Neural progenitor cell (in vitro differentiated cells): ENCODE measurements around the gene ANTXR1. TPM values are rescaled to one million over a fixed set of nuclear protein-coding genes. Genes with fewer than 3 reads are reported as not detected.

Experiments
- DNase-seq: peaks from one replicate; pipeline ENCODE4 v3.0.0-alpha.2; 2016; ENCODE audit warnings: low spot score
- H2AFZ ChIP-seq: fragments of 200-600 bp; sonication (generic); replicated peaks from 2 replicates; pipeline ENCODE4 v1.6.1; 2016; ENCODE audit warnings: antibody characterized with exemption
- H3F3A ChIP-seq: fragments of 200-600 bp; sonication (generic); 2 replicates; pipeline ENCODE4 v1.6.1; 2016; ENCODE audit warnings: antibody characterized with exemption, low read depth
- H3K27ac ChIP-seq: fragments of 200-600 bp; sonication (generic); 2 replicates; pipeline ENCODE4 v1.5.1; 2016; ENCODE audit warnings: mild to moderate bottlenecking
- H3K27me3 ChIP-seq: fragments of 200-600 bp; sonication (generic); 2 replicates; pipeline ENCODE4 v1.6.1; 2016; ENCODE audit warnings: mild to moderate bottlenecking, moderate library complexity
- H3K36me3 ChIP-seq: fragments of 200-600 bp; sonication (generic); 2 replicates; pipeline ENCODE4 v1.5.1; 2016
- H3K4me1 ChIP-seq: fragments of 200-600 bp; sonication (generic); 2 replicates; pipeline ENCODE4 v1.6.1; 2016; ENCODE audit warnings: mixed run types
- H3K4me2 ChIP-seq: fragments of 200-600 bp; sonication (generic); 2 replicates; pipeline ENCODE4 v1.6.1; 2016
- H3K4me3 ChIP-seq: fragments of 200-600 bp; sonication (generic); 2 replicates; pipeline ENCODE4 v1.5.1; 2016
- H3K79me2 ChIP-seq: fragments of 200-600 bp; sonication (generic); 2 replicates; pipeline ENCODE4 v1.6.1; 2016; ENCODE audit warnings: low read depth
- H3K9ac ChIP-seq: fragments of 200-600 bp; sonication (generic); 2 replicates; pipeline ENCODE4 v1.6.1; 2016
- H3K9me3 ChIP-seq: fragments of 200-600 bp; sonication (generic); 2 replicates; pipeline ENCODE4 v1.5.1; 2016; ENCODE audit warnings: low read depth
- H4K20me1 ChIP-seq: fragments of 200-600 bp; sonication (generic); 2 replicates; pipeline ENCODE4 v1.6.1; 2016; ENCODE audit warnings: low read depth
- H3K27ac Mint-ChIP-seq: 3 replicates; pipeline ENCODE4 v1.8.0; 2021; ENCODE audit warnings: mixed read lengths
- H3K27me3 Mint-ChIP-seq: 2 replicates; pipeline ENCODE4 v1.8.0; 2022; ENCODE audit warnings: low read depth, mild to moderate bottlenecking, inconsistent platforms, moderate library complexity, mixed read lengths; ENCODE audit not compliant: insufficient read depth
- H3K36me3 Mint-ChIP-seq: 3 replicates; pipeline ENCODE4 v1.8.0; 2021; ENCODE audit warnings: mixed read lengths
- H3K4me1 Mint-ChIP-seq: 3 replicates; pipeline ENCODE4 v1.8.0; 2021; ENCODE audit warnings: mixed read lengths
- H3K4me3 Mint-ChIP-seq: 3 replicates; pipeline ENCODE4 v1.8.0; 2021; ENCODE audit warnings: mild to moderate bottlenecking, moderate library complexity, mixed read lengths
- H3K9me3 Mint-ChIP-seq: 3 replicates; pipeline ENCODE4 v1.8.0; 2020; ENCODE audit warnings: mixed read lengths
- EZH2 ChIP-seq: fragments of 200-600 bp; sonication (generic); IDR thresholded peaks from 2 replicates; pipeline ENCODE4 v1.6.1; 2017; ENCODE audit warnings: antibody characterized with exemption, mild to moderate bottlenecking, moderate library complexity
- EZH2phosphoT487 ChIP-seq: fragments of 200-600 bp; sonication (generic); IDR thresholded peaks from 2 replicates; pipeline ENCODE4 v1.6.1; 2017; ENCODE audit warnings: antibody characterized with exemption
- total RNA-seq: library from RNA; depleted of rRNA; stranded (reverse); fragments of >200 nt; gene quantifications from 2 replicates; pipeline ENCODE4 v1.2.3, GENCODE V29; 2015; ENCODE audit warnings: low replicate concordance
- TF ChIP-seq, protein P1 (sequence below): fragments of 200-600 bp; sonication (generic); IDR thresholded peaks from 2 replicates; pipeline ENCODE4 v1.5.1; 2017; ENCODE audit warnings: antibody characterized with exemption, mild to moderate bottlenecking

The ANTXR1 gene
- total RNA-seq, 1 donor from 2014 or later = 6.7 TPM

DNA sequence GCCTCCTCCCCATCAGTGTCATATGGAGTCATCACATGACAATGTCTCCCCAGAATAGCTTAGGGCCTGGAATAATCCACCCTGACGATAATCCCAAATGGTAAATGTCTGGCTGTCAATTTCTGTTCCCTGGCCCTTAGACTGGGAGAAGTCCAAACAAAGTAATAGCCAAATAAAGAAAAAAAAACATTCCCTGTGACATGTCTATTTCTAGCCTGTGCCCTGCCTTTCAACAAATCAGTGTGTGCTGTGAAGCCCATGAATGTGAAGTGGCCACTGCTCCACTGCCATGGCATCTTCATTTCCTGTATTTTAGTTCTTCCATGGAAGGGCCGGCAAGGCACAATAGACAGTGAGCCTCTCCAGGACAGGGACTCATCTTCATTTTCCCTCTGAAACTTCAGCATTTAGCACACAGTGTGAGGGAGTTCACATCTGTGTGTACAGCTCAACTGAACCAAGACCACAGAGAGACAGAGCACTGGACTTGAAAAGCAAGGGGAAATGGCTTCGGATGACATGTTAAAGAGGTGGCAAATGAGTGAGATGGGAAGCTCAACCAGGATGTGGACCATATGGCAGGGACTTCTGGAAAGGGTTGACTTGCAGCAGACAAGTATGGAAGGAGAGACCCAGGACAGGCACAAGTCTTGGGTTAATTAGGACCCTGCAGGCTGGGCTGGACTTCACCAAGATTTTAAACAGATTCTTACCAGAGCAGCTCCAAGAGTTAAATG, 140.0 kb downstream of the ANTXR1 start:
- Histone ChIP-seq H4K20me1 (no peaks in the 10 kb centered on the region), H3K9ac (no peak overlapping the region), H3K27me3 (no peaks in the 10 kb centered on the region), H3K4me3 (no peak overlapping the region), H3K79me2 (no peaks in the 10 kb centered on the region), H2AFZ (no peak overlapping the region), H3K4me1 (peaks cover 9% of the 10 kb centered on the region), H3K36me3 (no peaks in the 10 kb centered on the region), H3K27ac (no peak overlapping the region), H3K9me3 (no peaks in the 10 kb centered on the region), H3F3A (no peaks in the 10 kb centered on the region), H3K4me2 (no peak overlapping the region)
- Mint-ChIP-seq H3K27ac (no peak overlapping the region), H3K4me1 (peaks cover 7% of the 10 kb centered on the region), H3K27me3 (no peaks in the 10 kb centered on the region), H3K4me3 (no peak overlapping the region), H3K9me3 (no peaks in the 10 kb centered on the region), H3K36me3 (peaks cover 26% of the 10 kb centered on the region)
- TF ChIP-seq, protein P1, sequence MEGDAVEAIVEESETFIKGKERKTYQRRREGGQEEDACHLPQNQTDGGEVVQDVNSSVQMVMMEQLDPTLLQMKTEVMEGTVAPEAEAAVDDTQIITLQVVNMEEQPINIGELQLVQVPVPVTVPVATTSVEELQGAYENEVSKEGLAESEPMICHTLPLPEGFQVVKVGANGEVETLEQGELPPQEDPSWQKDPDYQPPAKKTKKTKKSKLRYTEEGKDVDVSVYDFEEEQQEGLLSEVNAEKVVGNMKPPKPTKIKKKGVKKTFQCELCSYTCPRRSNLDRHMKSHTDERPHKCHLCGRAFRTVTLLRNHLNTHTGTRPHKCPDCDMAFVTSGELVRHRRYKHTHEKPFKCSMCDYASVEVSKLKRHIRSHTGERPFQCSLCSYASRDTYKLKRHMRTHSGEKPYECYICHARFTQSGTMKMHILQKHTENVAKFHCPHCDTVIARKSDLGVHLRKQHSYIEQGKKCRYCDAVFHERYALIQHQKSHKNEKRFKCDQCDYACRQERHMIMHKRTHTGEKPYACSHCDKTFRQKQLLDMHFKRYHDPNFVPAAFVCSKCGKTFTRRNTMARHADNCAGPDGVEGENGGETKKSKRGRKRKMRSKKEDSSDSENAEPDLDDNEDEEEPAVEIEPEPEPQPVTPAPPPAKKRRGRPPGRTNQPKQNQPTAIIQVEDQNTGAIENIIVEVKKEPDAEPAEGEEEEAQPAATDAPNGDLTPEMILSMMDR = no peak
- no peak for TF ChIP-seq EZH2phosphoT487
- DNase-seq = no peak

- peaks cover 24% of the 10 kb centered on the region for H3K36me3 Mint-ChIP-seq
- peaks cover 7% of the 10 kb centered on the region for H3K4me1 Mint-ChIP-seq
- no peaks in the 10 kb centered on the region for H3K27me3 Mint-ChIP-seq
- Histone ChIP-seq H3K9me3 (no peaks in the 10 kb centered on the region), H3K79me2 (no peaks in the 10 kb centered on the region), H3K4me2 (no peak overlapping the region), H4K20me1 (no peaks in the 10 kb centered on the region), H3K27ac (no peak overlapping the region), H3K27me3 (no peaks in the 10 kb centered on the region), H3K4me1 (peaks cover 9% of the 10 kb centered on the region), H2AFZ (no peak overlapping the region), H3F3A (no peaks in the 10 kb centered on the region), H3K36me3 (no peaks in the 10 kb centered on the region), H3K9ac (no peak overlapping the region), H3K4me3 (no peak overlapping the region)
- H3K27ac Mint-ChIP-seq = no peak overlapping the region
- H3K9me3 Mint-ChIP-seq = no peaks in the 10 kb centered on the region
- no peak overlapping the region for H3K4me3 Mint-ChIP-seq
- DNase-seq = no peak
- TF ChIP-seq EZH2 = no peak
- TF ChIP-seq, protein P1 = no peak
Observed at GRCh38 chr2:69154106-69154505, 141.1 kb downstream of the ANTXR1 start.

DNA sequence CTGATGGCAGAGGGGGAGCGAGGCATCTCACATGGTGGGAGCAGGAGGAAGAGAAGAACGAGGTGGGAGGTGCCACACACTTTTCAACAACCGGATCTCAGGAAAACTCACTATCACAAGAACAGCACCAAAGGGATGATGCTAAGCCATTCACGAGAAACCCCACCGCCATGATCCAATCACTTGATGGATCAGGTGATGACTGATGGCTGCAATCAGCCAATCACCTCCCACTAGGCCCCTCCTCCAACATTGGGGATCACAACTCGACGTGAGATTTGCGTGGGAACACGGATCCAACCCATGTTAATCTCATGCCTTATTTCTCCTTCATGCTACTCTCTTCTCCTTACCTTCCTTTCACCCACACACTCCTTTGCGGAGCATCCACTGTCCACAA, 143.6 kb downstream of the ANTXR1 start:
- no peaks in the 10 kb centered on the region for H3K9me3 Mint-ChIP-seq
- H3K36me3 Mint-ChIP-seq = peaks cover 31% of the 10 kb centered on the region
- TF ChIP-seq EZH2 (no peak), EZH2phosphoT487 (no peak)
- TF ChIP-seq, protein P1 = no peak
- Histone ChIP-seq H4K20me1 (no peaks in the 10 kb centered on the region), H3K4me2 (no peak overlapping the region), H3K27ac (no peak overlapping the region), H3F3A (no peaks in the 10 kb centered on the region), H3K36me3 (no peaks in the 10 kb centered on the region), H3K4me3 (no peak overlapping the region), H3K4me1 (no peaks in the 10 kb centered on the region), H3K79me2 (no peaks in the 10 kb centered on the region), H3K27me3 (no peaks in the 10 kb centered on the region), H3K9ac (no peak overlapping the region), H3K9me3 (no peaks in the 10 kb centered on the region), H2AFZ (no peak overlapping the region)
- no peak overlapping the region for H3K4me3 Mint-ChIP-seq
- no peak overlapping the region for H3K27ac Mint-ChIP-seq
- H3K4me1 Mint-ChIP-seq = peaks cover 4% of the 10 kb centered on the region
- DNase-seq = no peak
- H3K27me3 Mint-ChIP-seq = no peaks in the 10 kb centered on the region
